Activated CD4-positive, alpha-beta memory T cell treated with anti-CD3 and anti-CD28 coated beads, Interleukin-2, amount 10 ng/mL, durations not matched to agents 7 days and 5 days (primary cell): ENCODE measurements around the gene RDX. TPM values are rescaled to one million over a fixed set of nuclear protein-coding genes. Genes with fewer than 3 reads are reported as not detected.
"Not testable (repeated sequence)": the region's sequence is repeated elsewhere in the genome, so short reads cannot be mapped to it uniquely, and the experiment has no call there.

Source experiments
- CTCF ChIA-PET: fragments of 350-600 bp; sonication (Branson Sonifier 250); formaldehyde crosslinking; loops from one replicate; lab custom pipeline; 2021; ENCODE audit warnings: antibody characterized with exemption, inconsistent platforms; lab: Charles Lee
- POLR2A ChIA-PET: fragments of 350-600 bp; sonication (Branson Sonifier 250); formaldehyde crosslinking; loops from one replicate; lab custom pipeline; 2021; ENCODE audit warnings: antibody characterized with exemption; lab: Charles Lee
- DNase-seq: peaks from one replicate; pipeline ENCODE4 v3.0.0-alpha.2; 2020
- H3K27ac Mint-ChIP-seq: one replicate; pipeline ENCODE4 v1.8.0; 2021; ENCODE audit warnings: mild to moderate bottlenecking, mixed read lengths
- H3K27me3 Mint-ChIP-seq: one replicate; pipeline ENCODE4 v1.8.0; 2021; ENCODE audit warnings: mixed read lengths
- H3K36me3 Mint-ChIP-seq: one replicate; pipeline ENCODE4 v1.8.0; 2021; ENCODE audit warnings: low read depth, mixed read lengths
- H3K4me1 Mint-ChIP-seq: one replicate; pipeline ENCODE4 v1.8.0; 2021; ENCODE audit warnings: mixed read lengths
- H3K4me3 Mint-ChIP-seq: one replicate; pipeline ENCODE4 v1.8.0; 2021; ENCODE audit warnings: mild to moderate bottlenecking, mixed read lengths
- H3K9me3 Mint-ChIP-seq: one replicate; pipeline ENCODE4 v1.8.0; 2021; ENCODE audit warnings: mixed read lengths
- total RNA-seq, 2 experiments: library from RNA; stranded (reverse); gene quantifications; one replicate each; pipeline ENCODE4 v1.2.3, GENCODE V29; 2021

RDX gene
- total RNA-seq, 2 experiments from 2014 or later, result 53.5 to 54.4 TPM

DNA sequence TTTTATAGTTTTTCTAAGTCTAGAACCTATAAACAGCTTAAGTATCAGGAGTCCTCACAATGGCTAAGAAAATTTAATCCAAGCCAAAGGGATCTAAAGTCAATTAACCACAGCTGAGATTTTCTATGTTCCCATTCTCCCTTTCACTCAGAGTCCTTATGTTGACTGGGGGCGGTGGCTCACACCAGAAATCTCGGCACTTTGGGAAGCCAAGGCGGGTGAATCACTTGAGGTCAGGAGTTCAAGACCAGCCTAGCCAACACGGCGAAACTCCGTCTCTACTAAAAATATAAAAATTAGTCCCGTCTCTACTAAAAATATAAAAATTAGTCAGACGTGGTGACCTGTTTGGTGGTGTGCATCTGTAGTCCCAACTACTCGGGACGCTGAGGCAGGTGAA is 6.9 kb downstream of the RDX start:
- Mint-ChIP-seq H3K4me3 (no peak overlapping the region), H3K4me1 (peaks cover 59% of the 10 kb centered on the region), H3K27ac (no peak overlapping the region), H3K27me3 (no peaks in the 10 kb centered on the region), H3K36me3 (peaks cover 32% of the 10 kb centered on the region), H3K9me3 (no peaks in the 10 kb centered on the region)
- CTCF ChIA-PET, result interaction anchor here (0.7 to 1.5 kb wide), 3 partner anchors 16 to 72 kb away, joined by 3 to 5 read pairs (median 3); no protein-coding TSS in a partner anchor
- no peak for DNase-seq
- POLR2A ChIA-PET, result no interaction called here

- CTCF ChIA-PET, result no interaction called here
- no peak overlapping the region for H3K27ac Mint-ChIP-seq
- POLR2A ChIA-PET, result interaction anchor here (1.5 kb wide), 1 partner anchor 9 kb away, joined by 3 read pairs; the partner anchor contains the start of gene RDX
- H3K4me1 Mint-ChIP-seq, result peaks cover 42% of the 10 kb centered on the region
- no peaks in the 10 kb centered on the region for H3K9me3 Mint-ChIP-seq
- no peaks in the 10 kb centered on the region for H3K27me3 Mint-ChIP-seq
- peaks cover 25% of the 10 kb centered on the region for H3K36me3 Mint-ChIP-seq
- DNase-seq, result no peak
- no peak overlapping the region for H3K4me3 Mint-ChIP-seq
Measured at GRCh38 chr11:110287537-110287936, 8.9 kb downstream of the RDX start.

DNA sequence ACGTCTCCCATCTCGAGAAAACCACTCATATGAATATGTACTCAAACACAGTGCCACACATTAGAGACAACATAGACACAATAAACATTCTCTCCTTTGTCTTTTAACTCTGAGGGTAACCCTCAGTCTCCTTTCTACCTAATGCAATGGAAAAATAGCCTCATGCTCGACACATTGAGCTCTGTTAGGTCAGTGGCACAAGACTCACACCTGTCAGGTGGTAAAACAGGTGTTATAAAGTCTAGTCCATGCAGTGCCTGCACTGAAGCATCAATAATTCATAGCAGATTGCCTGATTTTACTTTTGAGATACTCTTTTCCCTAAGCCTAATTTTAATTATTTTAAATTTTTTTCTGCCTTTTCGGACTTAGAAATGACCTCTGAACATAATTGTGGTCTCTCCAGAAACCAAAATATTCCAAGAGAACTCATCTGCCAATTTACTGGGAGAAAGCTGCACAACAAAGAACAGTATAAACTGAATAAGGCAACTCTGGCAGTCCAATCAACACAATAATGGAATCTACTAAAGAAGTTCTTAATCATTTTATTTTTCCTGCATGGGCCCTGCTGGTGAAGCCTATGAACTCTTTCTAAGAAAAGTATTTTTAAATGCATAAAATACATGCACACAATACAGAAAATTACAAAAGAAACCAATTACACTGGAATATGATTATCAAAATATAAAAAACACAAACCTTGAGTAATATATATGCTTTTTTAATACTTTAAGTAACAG is 9.9 kb downstream of the RDX start:
- ChIA-PET CTCF (no interaction called here), POLR2A (interaction anchor here (1.5 kb wide), 1 partner anchor 10 kb away, joined by 3 read pairs; the partner anchor contains the start of gene RDX)
- no peaks in the 10 kb centered on the region for H3K9me3 Mint-ChIP-seq
- DNase-seq, result no peak
- peaks cover 23% of the 10 kb centered on the region for H3K36me3 Mint-ChIP-seq
- no peak overlapping the region for H3K27ac Mint-ChIP-seq
- no peaks in the 10 kb centered on the region for H3K27me3 Mint-ChIP-seq
- no peak overlapping the region for H3K4me3 Mint-ChIP-seq
- H3K4me1 Mint-ChIP-seq, result peaks cover 39% of the 10 kb centered on the region

DNA sequence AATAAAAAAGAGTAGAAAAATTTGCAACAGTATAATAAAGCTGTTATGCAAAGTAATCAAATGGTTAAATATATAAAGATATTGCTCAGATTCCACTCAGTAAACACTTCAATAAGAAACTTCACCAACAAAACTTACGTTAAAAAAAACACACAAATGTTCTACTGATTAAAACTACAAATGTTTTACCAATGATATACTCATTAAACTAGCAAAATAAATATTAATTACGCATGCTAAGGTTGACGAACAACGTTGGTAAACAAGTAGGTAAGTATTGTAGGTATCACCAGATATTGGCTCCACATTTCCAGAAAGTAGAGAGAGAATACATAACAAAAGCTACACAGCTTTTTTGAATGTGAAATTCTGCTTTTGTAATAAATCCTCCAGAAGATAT is 12.6 kb downstream of the RDX start:
- H3K9me3 Mint-ChIP-seq, result no peaks in the 10 kb centered on the region
- H3K4me1 Mint-ChIP-seq, result peaks cover 23% of the 10 kb centered on the region
- ChIA-PET CTCF (no interaction called here), POLR2A (no interaction called here)
- peaks cover 17% of the 10 kb centered on the region for H3K36me3 Mint-ChIP-seq
- DNase-seq, result no peak
- H3K27ac Mint-ChIP-seq, result no peak overlapping the region
- no peaks in the 10 kb centered on the region for H3K27me3 Mint-ChIP-seq
- H3K4me3 Mint-ChIP-seq, result no peak overlapping the region

DNA sequence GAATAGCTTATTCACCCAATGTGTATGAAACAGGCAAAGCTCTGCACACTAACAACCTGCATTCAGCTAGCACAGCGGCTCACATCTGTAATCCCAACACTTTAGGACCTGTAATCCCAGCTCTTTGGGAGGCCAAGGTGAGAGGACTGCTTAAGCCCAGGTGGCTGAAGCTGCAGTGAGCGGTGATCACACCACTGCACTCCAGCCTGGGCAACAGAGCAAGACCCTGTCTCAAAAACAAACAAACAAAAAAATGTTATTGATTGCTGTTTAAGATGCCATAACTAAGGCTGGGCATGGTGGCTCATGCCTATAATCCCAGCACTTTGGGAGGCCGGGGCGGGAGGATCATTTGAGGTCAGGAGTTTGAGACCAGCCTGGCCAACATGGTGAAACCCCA is 15.8 kb downstream of the RDX start:
- DNase-seq, H3K27ac Mint-ChIP-seq, CTCF ChIA-PET, H3K27me3 Mint-ChIP-seq, H3K9me3 Mint-ChIP-seq, H3K4me3 Mint-ChIP-seq, H3K4me1 Mint-ChIP-seq: not testable (repeated sequence)
- H3K36me3 Mint-ChIP-seq, result peaks cover 33% of the 10 kb centered on the region
- POLR2A ChIA-PET, result interaction anchor here (1.4 kb wide), 1 partner anchor 16 kb away, joined by 3 read pairs; the partner anchor contains the start of gene RDX

- H3K4me1 Mint-ChIP-seq, result peaks cover 4% of the 10 kb centered on the region
- ChIA-PET POLR2A (no interaction called here), CTCF (no interaction called here)
- H3K27ac Mint-ChIP-seq, result no peak overlapping the region
- no peaks in the 10 kb centered on the region for H3K27me3 Mint-ChIP-seq
- no peak overlapping the region for H3K4me3 Mint-ChIP-seq
- no peaks in the 10 kb centered on the region for H3K9me3 Mint-ChIP-seq
- H3K36me3 Mint-ChIP-seq, result peaks cover 38% of the 10 kb centered on the region
- no peak for DNase-seq
Measured at GRCh38 chr11:110279881-110280280, 16.5 kb downstream of the RDX start.

- ChIA-PET CTCF (interaction anchor here (1.0 to 2.0 kb wide), 4 partner anchors 9 to 162 kb away, joined by 3 to 5 read pairs (median 3); no protein-coding TSS in a partner anchor), POLR2A (interaction anchor here (0.7 kb wide), 1 partner anchor 76 kb away, joined by 3 read pairs; no protein-coding TSS in a partner anchor)
- Mint-ChIP-seq H3K36me3 (peaks cover 67% of the 10 kb centered on the region), H3K9me3 (no peaks in the 10 kb centered on the region), H3K4me1 (peaks cover 32% of the 10 kb centered on the region), H3K27me3 (no peaks in the 10 kb centered on the region), H3K4me3 (no peak overlapping the region), H3K27ac (no peak overlapping the region)
- no peak for DNase-seq
Measured at GRCh38 chr11:110272919-110273318, 23.5 kb downstream of the RDX start.

DNA sequence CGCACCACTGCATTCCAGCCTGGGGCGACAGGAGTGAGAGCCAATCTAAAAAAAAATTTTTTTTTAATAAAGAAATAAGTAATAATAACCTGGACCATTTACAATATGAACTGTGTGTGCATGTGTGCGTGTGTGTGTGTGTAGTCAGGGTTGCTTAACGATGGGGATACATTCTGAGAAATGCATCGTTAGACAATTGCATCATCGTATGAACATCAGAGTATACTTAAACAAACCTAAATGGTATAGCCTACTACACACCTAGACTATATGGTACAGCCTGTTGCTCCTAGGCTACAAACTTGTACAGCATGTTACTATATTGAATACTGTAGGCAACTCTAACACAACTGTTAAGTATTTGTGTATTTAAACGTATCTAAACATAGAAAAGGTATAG is 26.4 kb downstream of the RDX start:
- POLR2A ChIA-PET, result no interaction called here
- Mint-ChIP-seq H3K4me3 (no peak overlapping the region), H3K27ac (no peak overlapping the region), H3K4me1 (peaks cover 30% of the 10 kb centered on the region), H3K36me3 (peaks cover 56% of the 10 kb centered on the region), H3K27me3 (no peaks in the 10 kb centered on the region), H3K9me3 (no peaks in the 10 kb centered on the region)
- DNase-seq, result no peak
- CTCF ChIA-PET, result no interaction called here

DNA sequence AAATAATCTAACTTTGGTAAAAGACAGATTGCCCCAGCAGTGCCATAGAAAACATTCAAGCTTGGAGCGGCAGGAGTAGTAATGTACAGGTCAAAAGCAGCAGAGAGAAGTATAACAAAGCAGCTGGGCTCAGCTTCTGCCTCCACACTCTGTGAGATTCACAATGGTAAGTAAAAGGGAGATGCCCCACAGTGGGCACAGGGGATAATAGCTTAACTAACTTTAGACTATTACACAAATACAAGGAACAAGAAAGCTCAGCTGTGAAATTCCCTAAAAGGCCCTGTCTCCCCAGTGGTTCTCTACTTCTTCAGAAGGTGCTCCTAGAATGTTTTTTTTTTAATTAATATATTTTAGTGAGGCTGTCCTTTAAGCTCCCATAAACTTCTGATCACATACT is 28.0 kb downstream of the RDX start:
- Mint-ChIP-seq H3K4me1 (peaks cover 25% of the 10 kb centered on the region), H3K27me3 (no peaks in the 10 kb centered on the region), H3K36me3 (peaks cover 60% of the 10 kb centered on the region), H3K27ac (no peak overlapping the region), H3K9me3 (no peaks in the 10 kb centered on the region), H3K4me3 (no peak overlapping the region)
- ChIA-PET CTCF (interaction anchor here (0.6 to 1.5 kb wide), 4 partner anchors 9 to 1868 kb away, joined by 3 to 4 read pairs (median 3); no protein-coding TSS in a partner anchor), POLR2A (interaction anchor here (0.9 kb wide), 1 partner anchor 22 kb away, joined by 4 read pairs; no protein-coding TSS in a partner anchor)
- no peak for DNase-seq

GRCh38 chr11:110262072-110262403 is 34.4 kb downstream of the RDX start:
- DNase-seq, result no peak
- no peaks in the 10 kb centered on the region for H3K4me1 Mint-ChIP-seq
- H3K4me3 Mint-ChIP-seq, result no peak overlapping the region
- H3K36me3 Mint-ChIP-seq, result peaks cover 63% of the 10 kb centered on the region
- no peaks in the 10 kb centered on the region for H3K9me3 Mint-ChIP-seq
- no peaks in the 10 kb centered on the region for H3K27me3 Mint-ChIP-seq
- H3K27ac Mint-ChIP-seq, result no peak overlapping the region
- ChIA-PET POLR2A (no interaction called here), CTCF (no interaction called here)

GRCh38 chr11:110261195-110262071 is 35.0 kb downstream of the RDX start:
- CTCF ChIA-PET, result interaction anchor here (1.0 kb wide), 1 partner anchor 12 kb away, joined by 3 read pairs; no protein-coding TSS in a partner anchor

DNA sequence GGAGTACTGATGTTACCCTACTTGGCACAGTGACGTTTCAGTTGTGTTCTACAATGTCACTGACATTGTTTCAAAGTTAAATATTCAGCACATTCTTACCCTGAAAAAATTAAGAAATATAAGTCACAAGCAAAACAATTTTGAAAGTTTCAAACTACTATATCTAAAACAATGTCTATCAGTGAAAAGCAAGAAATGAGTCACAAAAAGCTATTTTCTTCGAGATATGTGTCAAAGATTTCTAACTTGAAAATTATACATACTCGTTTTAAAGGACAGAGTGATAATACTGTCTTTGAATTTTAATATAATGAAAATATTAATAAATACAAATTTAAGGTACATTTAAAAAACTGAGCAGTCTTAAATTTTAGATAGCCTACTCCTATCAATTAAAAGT is 42.9 kb downstream of the RDX start:
- H3K9me3 Mint-ChIP-seq, result no peaks in the 10 kb centered on the region
- peaks cover 42% of the 10 kb centered on the region for H3K36me3 Mint-ChIP-seq
- no peak overlapping the region for H3K4me3 Mint-ChIP-seq
- H3K27me3 Mint-ChIP-seq, result no peaks in the 10 kb centered on the region
- H3K4me1 Mint-ChIP-seq, result peaks cover 10% of the 10 kb centered on the region
- ChIA-PET CTCF (interaction anchor here (1.7 kb wide), 1 partner anchor 176 kb away, joined by 4 read pairs; the partner anchor contains the start of gene FDX1), POLR2A (no interaction called here)
- no peak overlapping the region for H3K27ac Mint-ChIP-seq
- no peak for DNase-seq

More at GRCh38 chr11:110261195-110262071, 35.0 kb downstream of the RDX start:
- Mint-ChIP-seq H3K27me3 (no peaks in the 10 kb centered on the region), H3K9me3 (no peaks in the 10 kb centered on the region), H3K4me1 (no peaks in the 10 kb centered on the region), H3K36me3 (peaks cover 64% of the 10 kb centered on the region), H3K27ac (no peak overlapping the region), H3K4me3 (no peak overlapping the region)
- DNase-seq, result no peak
- POLR2A ChIA-PET, result interaction anchor here (0.9 kb wide), 1 partner anchor 10 kb away, joined by 3 read pairs; no protein-coding TSS in a partner anchor

DNA sequence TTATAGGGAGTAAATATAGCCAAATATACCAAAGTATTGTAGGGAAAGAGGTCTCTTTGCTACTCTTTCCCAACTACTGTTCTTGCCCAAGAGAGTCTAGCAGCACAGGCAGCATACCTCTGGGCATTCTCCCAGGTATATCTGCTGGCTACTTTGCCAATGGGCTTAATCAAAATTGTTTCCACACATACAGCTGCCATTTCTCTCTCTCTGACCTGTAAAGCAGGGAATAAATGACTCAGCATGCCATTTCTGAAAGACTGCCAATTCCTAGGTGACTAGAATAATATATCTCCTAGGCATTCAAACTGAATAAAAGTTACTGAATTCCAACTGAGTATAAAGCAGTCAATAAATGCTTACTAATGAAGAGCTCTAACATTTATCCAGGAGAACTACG is 44.6 kb downstream of the RDX start:
- ChIA-PET CTCF (no interaction called here), POLR2A (interaction anchor here (0.6 kb wide), 1 partner anchor 9 kb away, joined by 3 read pairs; no protein-coding TSS in a partner anchor)
- H3K27ac Mint-ChIP-seq, result no peak overlapping the region
- H3K4me3 Mint-ChIP-seq, result no peak overlapping the region
- peaks cover 10% of the 10 kb centered on the region for H3K4me1 Mint-ChIP-seq
- H3K9me3 Mint-ChIP-seq, result no peaks in the 10 kb centered on the region
- no peak for DNase-seq
- peaks cover 37% of the 10 kb centered on the region for H3K36me3 Mint-ChIP-seq
- H3K27me3 Mint-ChIP-seq, result no peaks in the 10 kb centered on the region
